ENCODE measurements around the gene OPN4. TPM values are rescaled to one million over a fixed set of nuclear protein-coding genes. Genes with fewer than 3 reads are reported as not detected.

OPN4 gene
- not detected in 2 replicates for total RNA-seq

DNA sequence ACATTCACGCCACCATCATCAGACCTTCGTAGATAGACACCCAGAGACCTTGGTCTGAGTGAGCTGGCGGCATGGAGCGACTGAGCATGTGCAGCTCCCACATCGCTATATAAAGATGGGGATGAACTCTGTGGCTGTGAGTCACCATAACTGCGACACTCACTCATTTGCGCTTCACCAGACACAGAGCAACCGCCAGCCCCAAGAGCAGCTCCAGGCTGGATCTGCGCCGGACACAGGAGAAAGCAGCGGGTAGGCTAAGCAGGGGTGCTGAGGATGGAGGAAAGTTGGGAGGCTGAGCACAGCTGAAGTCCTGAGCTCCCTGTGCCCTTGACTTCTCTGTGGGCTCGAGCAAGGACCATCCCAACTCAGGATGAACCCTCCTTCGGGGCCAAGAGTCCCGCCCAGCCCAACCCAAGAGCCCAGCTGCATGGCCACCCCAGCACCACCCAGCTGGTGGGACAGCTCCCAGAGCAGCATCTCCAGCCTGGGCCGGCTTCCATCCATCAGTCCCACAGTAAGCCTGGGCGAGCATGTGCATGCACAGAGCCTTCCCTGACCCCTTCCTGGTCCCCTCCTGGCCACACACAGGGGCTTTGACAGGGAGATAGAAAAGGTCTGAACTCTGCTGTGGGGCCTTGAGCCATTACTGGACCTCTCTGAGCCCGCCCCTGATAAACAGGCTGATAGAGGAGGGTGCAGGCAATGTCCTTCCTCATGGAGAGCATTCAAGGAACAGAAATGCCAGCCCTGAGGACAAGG, at the start of gene OPN4:
Gene OPN4, plus strand, starts transcription at position 137 of the 762 bp plus-strand sequence. Its CDS starts 237 bp downstream, at position 374.

DNA sequence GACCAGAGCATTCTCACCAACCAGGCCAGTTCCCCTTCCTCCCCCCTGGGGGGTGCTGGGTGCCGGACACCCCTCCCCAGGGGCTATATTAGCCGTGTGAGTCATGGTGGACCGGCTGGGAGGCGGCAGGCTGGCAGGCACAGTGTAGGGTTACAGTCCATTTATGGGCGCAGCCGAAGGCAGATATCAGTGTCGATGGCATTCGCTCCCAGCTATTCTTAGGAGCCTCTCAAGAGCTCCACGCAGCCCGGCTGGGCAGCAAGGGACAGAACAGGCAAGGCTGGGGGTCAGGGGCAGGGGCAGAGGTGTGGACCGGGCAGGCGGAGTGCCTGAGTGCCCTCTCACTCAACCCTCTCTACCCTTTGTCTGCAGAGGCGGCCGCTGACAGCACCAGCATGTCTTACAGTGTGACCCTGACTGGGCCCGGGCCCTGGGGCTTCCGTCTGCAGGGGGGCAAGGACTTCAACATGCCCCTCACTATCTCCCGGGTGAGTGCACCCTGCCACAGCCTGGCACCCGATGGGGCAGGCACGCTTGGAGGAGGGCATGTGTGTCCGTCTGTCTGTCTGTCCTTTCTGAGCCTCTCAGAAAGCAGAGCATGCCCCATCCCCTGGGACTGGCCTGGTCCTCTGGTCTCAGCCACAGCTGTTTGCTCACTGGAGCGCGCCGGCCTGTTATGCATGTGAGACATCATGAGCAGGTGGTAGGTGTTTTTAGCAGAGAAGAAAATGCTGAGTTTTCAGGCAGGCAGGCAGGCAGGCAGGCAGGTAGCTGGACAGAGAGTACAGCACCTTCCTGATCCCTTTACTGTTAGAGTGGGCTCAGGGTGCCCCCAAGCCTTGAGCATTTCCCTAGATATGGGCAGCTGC, 14.2 kb downstream of the OPN4 start, which contains the start of gene LDB3:
Gene LDB3, plus strand, starts transcription at position 215 of the 869 bp plus-strand sequence. Its CDS starts 181 bp downstream, at position 396.

Other genes with a start within 250 kb of the OPN4 start
- gene WAPL, start 132.8 kb upstream of the OPN4 start, total RNA-seq: 47.2 and 54.4 TPM in 2 replicates
- under 0.01 and 0.12 TPM in 2 replicates for gene LDB3, start 14.0 kb downstream of the OPN4 start, total RNA-seq
- gene BMPR1A, start 102.1 kb downstream of the OPN4 start, total RNA-seq: 54.3 and 64.3 TPM in 2 replicates